ENCODE results near the gene RMP24.

DNA sequence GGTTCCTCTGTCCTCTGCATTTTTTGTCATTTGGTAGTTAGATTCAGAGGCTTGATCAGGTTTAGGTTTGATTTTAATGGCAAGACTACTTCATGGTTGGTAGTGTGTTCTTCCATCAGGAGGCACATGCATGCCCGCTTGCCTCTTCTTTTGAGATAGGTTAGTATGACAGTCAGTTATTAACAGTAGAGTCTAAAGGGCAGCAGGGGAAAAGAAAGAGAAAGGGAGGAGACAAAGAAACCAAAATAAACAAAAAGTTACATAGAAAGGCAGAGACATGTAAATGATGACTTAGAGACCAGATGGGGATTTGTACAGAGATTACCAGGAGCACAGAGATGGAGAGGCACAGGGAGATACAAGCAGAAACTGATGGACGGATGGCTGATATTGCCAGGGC is 10.2 kb upstream of the RMP24 start:
- TF ChIP-seq, protein P1, sequence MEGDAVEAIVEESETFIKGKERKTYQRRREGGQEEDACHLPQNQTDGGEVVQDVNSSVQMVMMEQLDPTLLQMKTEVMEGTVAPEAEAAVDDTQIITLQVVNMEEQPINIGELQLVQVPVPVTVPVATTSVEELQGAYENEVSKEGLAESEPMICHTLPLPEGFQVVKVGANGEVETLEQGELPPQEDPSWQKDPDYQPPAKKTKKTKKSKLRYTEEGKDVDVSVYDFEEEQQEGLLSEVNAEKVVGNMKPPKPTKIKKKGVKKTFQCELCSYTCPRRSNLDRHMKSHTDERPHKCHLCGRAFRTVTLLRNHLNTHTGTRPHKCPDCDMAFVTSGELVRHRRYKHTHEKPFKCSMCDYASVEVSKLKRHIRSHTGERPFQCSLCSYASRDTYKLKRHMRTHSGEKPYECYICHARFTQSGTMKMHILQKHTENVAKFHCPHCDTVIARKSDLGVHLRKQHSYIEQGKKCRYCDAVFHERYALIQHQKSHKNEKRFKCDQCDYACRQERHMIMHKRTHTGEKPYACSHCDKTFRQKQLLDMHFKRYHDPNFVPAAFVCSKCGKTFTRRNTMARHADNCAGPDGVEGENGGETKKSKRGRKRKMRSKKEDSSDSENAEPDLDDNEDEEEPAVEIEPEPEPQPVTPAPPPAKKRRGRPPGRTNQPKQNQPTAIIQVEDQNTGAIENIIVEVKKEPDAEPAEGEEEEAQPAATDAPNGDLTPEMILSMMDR (conservative IDR thresholded peaks at IDR 0.05) = no peak
- no peak for TF ChIP-seq EZH2 (IDR thresholded peaks at IDR 0.05; ENCODE audit: low read depth)

Data from PC-9 (cell line).